Activated T-helper 17 cell treated with anti-CD3 and anti-CD28 coated beads, Interleukin-2, amount 50 U/mL, for 72 hours (primary cell): ENCODE results near the gene OR7G2. TPM values are rescaled to one million over a fixed set of nuclear protein-coding genes. Genes with fewer than 3 reads are reported as not detected.

Experiments used
- ATAC-seq: fragments of 150-1000 bp; cut with Tn5 transposase; replicated peaks from 2 replicates; pipeline ENCODE4 v1.10.0; 2021; ENCODE audit warnings: mild to moderate bottlenecking, moderate library complexity
- H3K27ac Mint-ChIP-seq: one replicate; pipeline ENCODE4 v1.8.0; 2022; ENCODE audit warnings: mixed read lengths
- H3K27me3 Mint-ChIP-seq: one replicate; pipeline ENCODE4 v1.8.0; 2022; ENCODE audit warnings: mixed read lengths
- H3K36me3 Mint-ChIP-seq: one replicate; pipeline ENCODE4 v1.8.0; 2022; ENCODE audit warnings: low read depth, mild to moderate bottlenecking, mixed read lengths
- H3K4me1 Mint-ChIP-seq: one replicate; pipeline ENCODE4 v1.8.0; 2022; ENCODE audit warnings: mixed read lengths
- H3K4me3 Mint-ChIP-seq: one replicate; pipeline ENCODE4 v1.8.0; 2022; ENCODE audit warnings: mild to moderate bottlenecking, mixed read lengths
- H3K9me3 Mint-ChIP-seq: one replicate; pipeline ENCODE4 v1.8.0; 2022; ENCODE audit warnings: mixed read lengths
- total RNA-seq, 2 donors: library from RNA; stranded (reverse); gene quantifications; one replicate each; pipeline ENCODE4 v1.2.3, GENCODE V29; 2022

OR7G2 gene
- total RNA-seq: not detected

DNA sequence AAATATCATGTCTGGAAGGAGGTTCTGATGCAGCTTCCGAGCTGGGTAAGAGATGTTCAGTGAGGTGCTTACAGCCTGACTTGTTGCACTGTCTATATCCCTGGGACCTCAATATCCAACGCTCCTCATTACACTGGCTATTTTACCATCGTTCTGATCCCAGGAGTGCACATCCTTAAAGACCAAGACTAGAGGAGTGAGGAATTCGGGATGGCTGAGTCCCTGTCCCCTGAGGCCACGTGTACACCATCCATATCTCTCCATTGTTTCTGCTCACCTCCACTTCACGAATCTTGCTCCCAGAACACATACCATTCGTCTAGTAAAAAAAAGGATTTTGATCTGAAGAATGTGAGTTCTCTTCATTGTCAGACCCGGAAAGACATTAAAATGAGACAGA is at the start of gene OR7G2:
TSS of gene OR7G2 (minus strand) at position 101 of the 400 bp plus-strand sequence. CDS start 4,232 bp downstream, outside the sequence.
- Mint-ChIP-seq H3K4me1 (no peaks in the 10 kb centered on the region), H3K27ac (no peak within 1 kb of the TSS), H3K27me3 (peaks cover 19% of the 10 kb centered on the region), H3K36me3 (no peaks in the 10 kb centered on the region), H3K9me3 (no peaks in the 10 kb centered on the region), H3K4me3 (no peak within 1 kb of the TSS)
- no peak for ATAC-seq

DNA sequence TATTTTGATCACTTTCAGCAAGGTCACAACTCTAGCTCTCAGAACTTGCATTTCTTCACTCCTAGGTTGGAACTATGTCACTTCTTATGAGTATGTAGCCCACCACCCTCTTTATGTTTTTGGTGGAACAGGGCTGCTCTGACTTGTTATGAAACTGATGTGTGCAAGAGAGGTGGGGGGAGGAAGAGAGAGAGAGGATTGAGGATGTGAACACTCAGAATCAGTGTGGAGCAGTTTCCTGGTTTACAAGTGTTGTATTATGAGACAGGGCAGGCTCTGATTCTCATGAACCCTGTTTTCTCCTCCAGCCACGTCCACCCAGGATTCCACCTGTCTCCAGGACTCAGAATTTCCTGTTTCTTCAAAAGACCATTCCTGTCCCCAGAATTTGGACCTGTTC is 49.0 kb upstream of the OR7G2 start:
- no peak for ATAC-seq
- peaks cover 100% of the 10 kb centered on the region for H3K36me3 Mint-ChIP-seq
- H3K27me3 Mint-ChIP-seq: no peaks in the 10 kb centered on the region
- H3K4me3 Mint-ChIP-seq: no peak overlapping the region
- peaks cover 22% of the 10 kb centered on the region for H3K4me1 Mint-ChIP-seq
- no peak overlapping the region for H3K27ac Mint-ChIP-seq
- H3K9me3 Mint-ChIP-seq: no peaks in the 10 kb centered on the region

DNA sequence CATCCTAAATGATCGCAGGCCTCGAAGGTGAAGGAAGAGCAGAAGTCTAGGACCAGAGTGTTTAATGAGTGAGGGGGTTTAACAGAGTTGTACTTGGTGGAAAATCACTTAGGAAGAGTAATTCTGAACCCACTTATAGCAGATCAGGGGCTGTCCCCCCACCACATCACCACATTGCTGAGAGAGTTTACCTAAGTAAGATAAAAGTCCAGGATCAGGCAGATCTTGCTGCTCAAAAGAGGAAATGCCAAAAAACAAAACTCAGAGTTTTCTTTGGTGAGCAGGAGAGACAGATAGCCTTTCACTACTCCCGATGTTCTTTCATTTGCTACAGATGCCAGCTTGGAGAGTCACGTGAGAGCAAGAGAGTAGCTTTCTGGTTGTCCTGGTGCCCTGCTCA is 48.3 kb upstream of the OR7G2 start:
- H3K27ac Mint-ChIP-seq: peak overlapping the region; percentile 73
- no peaks in the 10 kb centered on the region for H3K27me3 Mint-ChIP-seq
- ATAC-seq: no peak
- H3K4me3 Mint-ChIP-seq: no peak overlapping the region
- peaks cover 29% of the 10 kb centered on the region for H3K4me1 Mint-ChIP-seq
- no peaks in the 10 kb centered on the region for H3K9me3 Mint-ChIP-seq
- H3K36me3 Mint-ChIP-seq: peaks cover 100% of the 10 kb centered on the region

DNA sequence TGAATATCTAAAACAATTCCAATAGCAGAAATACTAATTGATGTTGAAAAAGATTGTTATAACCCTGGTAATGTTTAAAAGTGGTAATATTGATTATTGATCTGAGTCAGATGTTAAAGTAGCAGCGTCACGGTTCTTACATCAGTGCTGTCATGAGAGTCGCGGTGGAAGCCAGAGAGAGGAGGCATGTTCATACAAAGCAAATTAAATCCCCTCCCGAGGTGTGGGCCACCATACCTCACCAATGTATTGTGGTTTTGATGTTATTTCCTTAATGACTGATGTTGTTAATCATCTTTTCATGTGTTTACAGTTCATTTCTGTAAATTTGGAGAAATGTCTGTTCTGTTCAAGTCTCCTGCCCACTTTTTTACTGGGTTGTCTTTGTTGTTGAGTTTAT is 44.1 kb upstream of the OR7G2 start:
- H3K4me3 Mint-ChIP-seq: no peak overlapping the region
- no peaks in the 10 kb centered on the region for H3K27me3 Mint-ChIP-seq
- H3K9me3 Mint-ChIP-seq: no peaks in the 10 kb centered on the region
- peaks cover 98% of the 10 kb centered on the region for H3K36me3 Mint-ChIP-seq
- H3K27ac Mint-ChIP-seq: no peak overlapping the region
- peaks cover 64% of the 10 kb centered on the region for H3K4me1 Mint-ChIP-seq
- ATAC-seq: no peak

DNA sequence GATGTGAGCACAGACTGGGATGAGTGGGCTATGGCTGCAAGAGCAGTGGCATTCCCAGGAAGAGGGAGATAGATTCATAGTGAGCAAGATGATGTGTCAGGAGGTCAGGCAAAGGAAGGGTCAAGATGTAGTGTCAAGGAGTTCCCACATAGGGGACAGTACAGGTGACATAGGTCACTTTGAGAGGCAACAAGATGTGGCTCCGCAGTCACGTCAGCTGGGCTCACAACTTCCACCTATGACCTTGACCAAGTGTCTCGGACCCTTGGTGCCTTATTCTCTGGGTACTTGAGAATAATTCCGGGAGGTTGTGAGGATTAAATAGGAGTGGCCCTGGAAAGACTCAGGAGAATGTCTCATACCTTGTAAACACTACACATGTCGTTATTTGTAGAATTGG is 43.4 kb upstream of the OR7G2 start:
- peaks cover under 1% of the 10 kb centered on the region for H3K9me3 Mint-ChIP-seq
- peaks cover 65% of the 10 kb centered on the region for H3K4me1 Mint-ChIP-seq
- H3K27ac Mint-ChIP-seq: no peak overlapping the region
- H3K4me3 Mint-ChIP-seq: no peak overlapping the region
- no peaks in the 10 kb centered on the region for H3K27me3 Mint-ChIP-seq
- ATAC-seq: no peak
- peaks cover 96% of the 10 kb centered on the region for H3K36me3 Mint-ChIP-seq

DNA sequence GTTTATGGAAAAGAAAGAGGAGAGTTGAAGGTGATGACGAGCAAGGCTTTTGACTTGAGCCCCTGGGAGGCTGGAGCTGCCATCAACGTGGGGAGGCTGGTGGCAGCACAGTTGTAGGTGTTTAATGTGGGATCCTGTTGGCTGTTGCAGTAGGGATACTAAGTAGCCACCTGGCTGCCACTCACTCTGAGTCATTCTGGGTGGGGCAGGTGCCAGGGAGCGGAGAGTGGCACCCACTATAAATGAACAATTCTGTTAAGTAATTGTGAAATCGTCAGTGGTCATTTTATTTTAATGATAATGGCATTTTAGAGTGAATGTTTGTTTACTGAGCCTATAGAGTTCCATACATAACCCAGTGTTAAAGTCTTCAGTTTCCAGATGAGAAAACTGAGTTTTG is 42.7 kb upstream of the OR7G2 start:
- H3K27me3 Mint-ChIP-seq: no peaks in the 10 kb centered on the region
- peaks cover 5% of the 10 kb centered on the region for H3K9me3 Mint-ChIP-seq
- peaks cover 96% of the 10 kb centered on the region for H3K36me3 Mint-ChIP-seq
- no peak overlapping the region for H3K4me3 Mint-ChIP-seq
- ATAC-seq: no peak
- peaks cover 62% of the 10 kb centered on the region for H3K4me1 Mint-ChIP-seq
- H3K27ac Mint-ChIP-seq: no peak overlapping the region

DNA sequence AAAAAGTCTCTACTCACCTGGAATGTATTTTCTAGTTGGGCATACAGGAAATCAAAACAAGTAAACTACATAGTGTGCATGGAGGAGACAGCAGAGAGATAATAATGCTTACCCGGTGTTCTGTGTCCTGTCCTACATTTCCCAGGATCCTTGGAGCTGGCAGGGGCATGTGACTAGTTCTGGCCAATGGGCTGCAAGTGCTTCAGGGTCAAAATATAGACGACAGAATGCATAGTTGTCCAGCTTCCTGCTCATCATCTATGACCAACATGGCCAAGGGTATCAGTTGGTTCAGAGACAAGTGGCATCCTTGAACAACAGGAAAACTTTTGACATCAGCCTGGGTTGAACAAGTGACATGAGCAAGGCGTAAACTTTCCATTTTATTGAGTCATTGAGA is 41.4 kb upstream of the OR7G2 start:
- H3K4me1 Mint-ChIP-seq: peaks cover 59% of the 10 kb centered on the region
- H3K27me3 Mint-ChIP-seq: no peaks in the 10 kb centered on the region
- H3K9me3 Mint-ChIP-seq: peaks cover 12% of the 10 kb centered on the region
- H3K27ac Mint-ChIP-seq: no peak overlapping the region
- peaks cover 96% of the 10 kb centered on the region for H3K36me3 Mint-ChIP-seq
- no peak for ATAC-seq
- no peak overlapping the region for H3K4me3 Mint-ChIP-seq

DNA sequence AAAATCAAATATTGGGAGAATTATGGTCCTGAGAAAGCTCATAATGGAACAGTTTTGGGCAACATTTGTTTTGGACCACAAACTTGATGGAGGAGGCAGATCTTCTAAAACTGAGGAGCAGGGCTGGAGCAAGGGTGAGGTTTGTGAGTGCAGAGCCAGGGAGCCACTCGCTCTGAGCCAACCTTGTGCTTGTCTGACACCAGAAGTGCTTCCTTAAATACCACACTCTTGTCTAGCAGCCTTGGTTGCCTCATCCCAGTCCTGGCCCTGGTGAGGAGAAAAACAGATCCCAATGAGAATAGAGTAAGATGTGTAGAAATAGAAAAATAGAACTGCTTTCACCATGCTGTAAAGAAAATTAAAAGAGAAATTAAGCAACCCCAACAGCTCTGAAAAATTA is 39.6 kb upstream of the OR7G2 start:
- Mint-ChIP-seq H3K4me1 (peaks cover 53% of the 10 kb centered on the region), H3K9me3 (peaks cover 12% of the 10 kb centered on the region), H3K4me3 (no peak overlapping the region), H3K27ac (no peak overlapping the region), H3K36me3 (peaks cover 96% of the 10 kb centered on the region), H3K27me3 (no peaks in the 10 kb centered on the region)
- ATAC-seq: no peak

DNA sequence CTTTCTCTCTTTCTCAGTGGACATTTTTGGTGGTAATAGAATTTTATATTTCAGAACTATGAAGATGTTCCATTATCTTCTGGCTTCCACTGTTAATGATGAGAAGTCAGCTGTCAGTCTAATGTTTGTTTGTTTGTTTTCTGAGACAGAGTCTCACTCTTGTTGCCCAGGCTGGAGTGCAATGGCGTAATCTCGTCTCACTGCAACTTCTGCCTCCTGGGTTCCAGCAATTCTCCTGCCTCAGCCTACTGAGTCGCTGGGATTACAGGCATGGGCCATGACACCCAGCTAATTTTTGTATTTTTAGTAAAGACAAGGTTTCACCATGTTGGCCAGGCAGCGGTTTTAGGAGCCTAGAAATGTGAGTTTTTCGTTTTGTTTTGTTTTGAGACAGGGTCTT is 37.6 kb upstream of the OR7G2 start:
- Mint-ChIP-seq H3K9me3 (peaks cover 12% of the 10 kb centered on the region), H3K4me1 (peaks cover 43% of the 10 kb centered on the region), H3K36me3 (peaks cover 94% of the 10 kb centered on the region), H3K27ac (no peak overlapping the region), H3K4me3 (no peak overlapping the region), H3K27me3 (no peaks in the 10 kb centered on the region)
- ATAC-seq: no peak

DNA sequence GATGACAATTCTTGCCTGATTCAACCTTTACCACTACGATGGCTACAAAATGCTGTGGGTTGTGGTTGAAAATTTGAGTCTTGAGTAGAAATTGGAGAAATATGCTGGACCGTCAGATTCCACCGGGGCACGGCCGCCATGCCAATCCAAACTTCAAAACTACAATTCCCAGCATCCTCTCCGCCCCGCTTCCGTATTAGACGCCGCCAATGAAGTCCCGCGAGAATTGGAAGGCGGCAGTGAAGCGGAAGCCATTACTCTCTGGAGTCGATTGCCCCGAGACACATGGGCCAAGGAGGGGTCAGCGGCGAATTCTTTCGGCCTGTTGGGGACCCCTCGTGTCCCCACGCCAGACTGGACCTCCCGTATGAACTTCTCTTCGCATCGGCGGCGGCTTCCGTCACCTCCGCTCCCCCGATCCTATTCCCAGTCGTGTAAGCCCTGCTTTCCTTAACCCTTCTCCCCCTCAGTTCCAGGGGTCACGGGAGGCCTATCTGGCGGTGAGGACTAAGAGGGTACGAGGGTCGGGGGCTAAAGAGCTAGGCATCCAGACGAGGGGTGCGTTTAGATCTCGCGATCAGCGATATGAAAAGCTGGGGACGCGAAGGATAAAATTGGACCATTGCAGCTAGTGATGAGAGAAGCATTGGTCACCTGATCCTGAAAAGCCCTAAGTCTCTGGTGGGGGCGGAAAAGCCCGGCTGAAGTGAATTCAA is 33.0 kb upstream of the OR7G2 start, which contains the start of gene ZNF317:
TSS of gene ZNF317 (plus strand) at position 239 of the 716 bp plus-strand sequence. CDS start 15,620 bp downstream, outside the sequence.
- Mint-ChIP-seq H3K9me3 (peaks cover 7% of the 10 kb centered on the region), H3K4me3 (peak within 1 kb of the TSS; percentile 95), H3K27ac (peak within 1 kb of the TSS; percentile 96), H3K27me3 (no peaks in the 10 kb centered on the region), H3K4me1 (peaks cover 15% of the 10 kb centered on the region), H3K36me3 (peaks cover 50% of the 10 kb centered on the region)
- ATAC-seq: peak; percentile 96

DNA sequence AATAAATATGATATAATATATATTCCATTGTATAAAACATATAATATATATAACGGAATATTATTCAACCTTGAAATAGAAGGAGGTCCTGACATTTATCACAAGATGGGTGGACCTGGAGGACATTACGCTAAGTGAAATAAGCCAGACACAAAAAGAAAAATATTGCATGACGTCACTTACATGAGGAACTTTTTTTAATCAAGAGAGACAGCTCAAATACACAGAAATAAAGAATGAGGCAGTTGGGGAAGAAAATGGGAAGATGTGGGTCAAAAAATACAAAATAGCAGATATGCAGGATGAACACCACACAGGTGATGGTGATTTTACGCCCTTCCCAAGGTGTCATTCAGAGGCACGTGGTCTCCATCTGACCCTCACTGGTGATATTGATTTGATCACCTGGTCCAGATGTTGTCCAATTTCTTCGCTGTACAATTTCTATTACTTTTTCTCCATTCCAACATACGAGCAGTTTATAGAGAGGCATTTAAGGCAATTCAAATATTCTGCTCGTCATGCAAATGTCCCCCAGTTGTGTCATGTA is 32.4 kb upstream of the OR7G2 start:
- peaks cover 15% of the 10 kb centered on the region for H3K4me1 Mint-ChIP-seq
- no peaks in the 10 kb centered on the region for H3K27me3 Mint-ChIP-seq
- H3K36me3 Mint-ChIP-seq: peaks cover 44% of the 10 kb centered on the region
- ATAC-seq: peak; percentile 2
- peaks cover 5% of the 10 kb centered on the region for H3K9me3 Mint-ChIP-seq
- peak overlapping the region; percentile 95 for H3K4me3 Mint-ChIP-seq
- H3K27ac Mint-ChIP-seq: peak overlapping the region; percentile 96

DNA sequence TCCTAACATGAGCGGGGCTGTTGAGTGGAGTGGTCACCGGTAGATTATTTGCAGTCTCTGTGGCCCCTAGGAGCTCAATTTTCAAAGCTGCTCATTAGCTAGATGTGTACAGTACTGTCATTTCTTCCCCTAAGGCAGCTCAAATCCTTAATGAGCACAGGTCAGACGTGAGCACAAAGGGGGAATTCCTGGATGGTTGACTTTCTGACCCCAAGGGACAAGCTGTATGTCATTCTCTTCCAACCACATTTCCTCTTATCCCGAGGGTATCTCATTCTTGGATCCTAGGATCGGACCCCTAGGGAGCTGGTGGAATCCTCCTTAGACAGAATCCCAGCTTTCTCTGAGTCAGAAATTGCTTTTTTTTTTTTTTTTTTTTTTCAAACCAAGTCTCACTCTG is 25.1 kb upstream of the OR7G2 start:
- no peak for ATAC-seq
- no peaks in the 10 kb centered on the region for H3K36me3 Mint-ChIP-seq
- peaks cover 3% of the 10 kb centered on the region for H3K27me3 Mint-ChIP-seq
- no peaks in the 10 kb centered on the region for H3K4me1 Mint-ChIP-seq
- H3K4me3 Mint-ChIP-seq: no peak overlapping the region
- no peak overlapping the region for H3K27ac Mint-ChIP-seq
- no peaks in the 10 kb centered on the region for H3K9me3 Mint-ChIP-seq

DNA sequence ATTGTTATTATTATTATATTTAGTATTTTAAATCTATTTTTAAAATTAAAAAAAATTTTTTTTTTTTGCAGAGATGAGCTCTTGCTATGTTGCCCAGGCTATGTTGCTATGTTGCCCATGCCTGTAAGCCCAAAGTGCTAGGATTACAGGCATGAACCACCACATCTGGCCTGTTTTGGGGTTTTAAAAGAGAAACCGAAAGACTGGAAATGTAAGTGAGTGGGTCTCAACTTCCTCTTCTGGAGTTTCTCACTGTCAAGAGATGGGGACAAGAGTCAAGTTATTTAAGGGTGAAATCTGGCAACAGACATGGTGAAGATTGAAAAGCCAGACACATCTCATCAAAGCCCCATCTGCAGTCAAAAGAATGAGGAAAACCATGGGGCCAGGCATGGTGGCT is 23.7 kb upstream of the OR7G2 start:
- no peak for ATAC-seq
- no peaks in the 10 kb centered on the region for H3K4me1 Mint-ChIP-seq
- H3K36me3 Mint-ChIP-seq: no peaks in the 10 kb centered on the region
- no peak overlapping the region for H3K4me3 Mint-ChIP-seq
- peaks cover 18% of the 10 kb centered on the region for H3K27me3 Mint-ChIP-seq
- no peaks in the 10 kb centered on the region for H3K9me3 Mint-ChIP-seq
- H3K27ac Mint-ChIP-seq: no peak overlapping the region

DNA sequence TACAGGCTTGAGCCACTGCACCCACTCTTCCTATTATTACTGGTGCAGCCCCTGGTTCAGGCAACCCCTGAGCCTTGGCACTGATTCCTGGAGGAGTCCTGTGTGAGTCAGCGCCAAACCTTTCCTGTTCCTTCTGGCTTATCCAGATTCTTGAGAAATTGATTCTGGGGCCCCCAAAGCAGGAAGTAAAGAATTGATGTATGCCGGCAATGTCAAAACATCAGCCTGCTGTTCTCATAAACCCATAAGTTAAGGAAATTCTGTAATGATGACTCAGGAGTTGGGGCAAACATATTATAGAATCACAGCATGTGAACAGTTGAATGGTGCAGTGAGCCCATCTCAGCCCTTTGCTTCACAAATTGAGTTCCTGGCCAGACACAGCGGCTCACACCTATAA is 20.9 kb upstream of the OR7G2 start:
- Mint-ChIP-seq H3K27ac (no peak overlapping the region), H3K4me3 (no peak overlapping the region), H3K4me1 (no peaks in the 10 kb centered on the region), H3K27me3 (peaks cover 25% of the 10 kb centered on the region), H3K36me3 (no peaks in the 10 kb centered on the region), H3K9me3 (no peaks in the 10 kb centered on the region)
- no peak for ATAC-seq

DNA sequence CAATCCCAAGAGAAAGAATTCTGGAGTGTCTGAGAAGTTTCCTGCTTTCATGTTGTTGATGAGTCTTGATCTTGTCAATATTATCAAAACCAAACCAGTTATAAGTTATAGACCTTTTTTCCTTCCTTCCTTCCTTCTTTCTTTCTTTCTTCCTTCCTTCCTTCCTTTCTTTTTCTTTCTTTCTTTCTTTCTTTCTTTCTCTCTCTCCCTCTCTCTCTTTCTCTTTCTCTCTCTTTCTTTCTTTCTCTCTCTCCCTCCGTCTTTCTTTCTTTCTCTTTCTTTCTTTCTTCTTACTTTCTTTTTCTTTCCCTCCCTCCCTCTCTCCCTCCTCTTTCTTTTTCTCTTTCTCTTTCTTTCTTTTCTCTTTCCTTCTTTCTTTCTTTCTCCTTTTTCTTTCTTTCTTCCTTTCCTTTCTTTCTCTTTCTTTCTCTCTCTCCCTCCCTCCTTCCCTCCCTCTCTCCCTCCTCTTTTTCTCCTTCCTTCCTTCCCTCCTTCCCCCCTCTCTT is 19.7 kb upstream of the OR7G2 start, which contains the start of gene OR7G3:
TSS of gene OR7G3 (minus strand) at position 51 of the 506 bp plus-strand sequence. CDS start at position 51, 0 bp downstream.
- H3K4me3 Mint-ChIP-seq: no peak within 1 kb of the TSS
- H3K9me3 Mint-ChIP-seq: no peaks in the 10 kb centered on the region
- no peaks in the 10 kb centered on the region for H3K36me3 Mint-ChIP-seq
- ATAC-seq: no peak
- H3K4me1 Mint-ChIP-seq: no peaks in the 10 kb centered on the region
- no peak within 1 kb of the TSS for H3K27ac Mint-ChIP-seq
- H3K27me3 Mint-ChIP-seq: peaks cover 28% of the 10 kb centered on the region
